GM19239 (cell line): ENCODE results near the gene EXOC4.
"Not testable (repeated sequence)": the region's sequence is repeated elsewhere in the genome, so short reads cannot be mapped to it uniquely, and the experiment has no call there.

Source experiments
- DNase-seq: peaks from one replicate; pipeline ENCODE4 v3.0.0; 2011; ENCODE audit warnings: low spot score; ENCODE audit not compliant: insufficient read length
- FAIRE-seq: peaks from 2 replicates; lab custom pipeline; 2011; peaks lifted over from hg19 to GRCh38; lab: Jason Lieb, UNC

EXOC4 gene

GRCh38 chr7:133252858-133253518 is at the start of gene EXOC4:
Gene EXOC4, plus strand, starts transcription at chr7:133253078.
- DNase-seq (peak; percentile 69), FAIRE-seq (peak; percentile 100)

- DNase-seq (no peak), FAIRE-seq (no peak)
Observed at GRCh38 chr7:133203490-133203889, 49.4 kb upstream of the EXOC4 start.

DNA sequence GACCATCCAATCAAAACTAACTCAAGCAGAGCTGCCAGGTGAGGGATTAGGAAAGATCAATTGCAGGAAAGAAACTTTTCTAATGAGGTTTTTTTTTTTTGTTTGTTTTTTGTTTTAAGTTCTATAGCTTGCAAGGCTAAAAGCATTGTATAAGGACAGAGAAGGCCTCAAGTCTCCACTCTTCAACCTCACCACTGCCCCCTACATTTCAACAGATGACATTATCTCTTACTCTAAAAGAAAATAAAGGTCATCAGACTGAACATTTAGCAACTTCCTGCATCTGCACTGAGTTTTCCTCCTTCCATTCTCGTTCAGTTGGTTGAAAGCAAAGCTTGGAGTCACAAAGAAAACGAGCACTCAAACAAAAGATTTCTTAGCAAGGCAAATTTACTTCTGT is 45.2 kb upstream of the EXOC4 start:
- FAIRE-seq, result no peak
- DNase-seq, result no peak

DNA sequence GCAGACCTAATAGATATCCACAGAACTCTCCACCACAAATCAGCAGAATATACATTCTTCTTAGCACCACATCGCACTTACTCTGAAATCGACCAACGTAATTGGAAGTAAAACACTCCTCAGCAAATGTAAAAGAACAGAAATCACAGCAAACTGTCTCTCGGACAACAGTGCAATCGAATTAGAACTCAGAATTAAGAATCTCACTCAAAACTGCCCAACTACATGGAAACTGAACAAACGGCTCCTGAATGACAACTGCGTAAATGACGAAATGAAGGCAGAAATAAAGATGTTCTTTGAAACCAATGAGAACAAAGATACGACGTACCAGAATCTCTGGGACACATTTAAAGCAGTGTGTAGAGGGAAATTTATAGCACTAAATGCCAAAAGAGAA is 42.1 kb upstream of the EXOC4 start:
- FAIRE-seq, DNase-seq: not testable (repeated sequence)

- FAIRE-seq, DNase-seq: not testable (repeated sequence)
Observed at GRCh38 chr7:133213772-133214171, 39.1 kb upstream of the EXOC4 start.

DNA sequence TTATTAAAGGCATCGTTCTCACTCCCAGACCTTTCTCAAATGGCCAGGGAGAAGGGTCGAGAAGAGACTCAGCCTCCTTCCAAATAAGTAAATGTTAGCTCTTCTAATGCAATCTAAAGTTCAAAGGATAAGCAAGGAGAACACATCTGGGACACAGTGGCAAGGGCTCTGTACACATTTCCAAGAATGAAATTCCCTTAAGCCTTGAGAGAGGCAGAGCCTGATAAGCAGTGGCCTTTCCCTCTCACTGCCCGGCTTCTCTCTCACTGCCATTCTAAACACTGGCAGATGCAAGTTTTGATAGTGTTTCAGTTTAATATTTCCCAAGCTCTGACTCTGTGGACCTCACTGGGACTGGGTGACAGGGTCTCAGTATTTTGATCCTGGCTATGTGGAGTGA is 35.1 kb upstream of the EXOC4 start:
- DNase-seq, result no peak
- no peak for FAIRE-seq

GRCh38 chr7:133230591-133231194 is 22.2 kb upstream of the EXOC4 start:
- no peak for FAIRE-seq
- peak; percentile 19 for DNase-seq

DNA sequence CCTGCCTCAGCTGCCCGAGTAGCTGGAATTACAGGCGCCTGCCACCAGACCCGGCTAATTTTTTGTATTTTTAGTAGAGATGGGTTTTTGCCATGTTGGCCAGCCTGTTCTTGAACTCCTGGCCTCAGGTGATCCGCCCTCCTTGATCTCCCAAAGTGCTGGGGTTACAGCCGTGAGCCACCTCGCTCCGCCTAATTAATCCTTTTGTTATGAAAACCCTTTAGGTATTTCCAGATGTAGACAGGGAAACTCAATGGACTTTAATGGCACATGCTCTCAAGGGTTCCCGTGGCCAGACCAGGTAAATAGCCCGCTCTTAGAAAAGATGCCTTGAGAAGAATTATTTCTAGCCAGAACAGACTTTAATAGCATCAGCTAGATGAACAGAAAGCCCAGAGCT is 19.7 kb upstream of the EXOC4 start:
- FAIRE-seq (no peak), DNase-seq (no peak)

GRCh38 chr7:133234961-133235875 is 17.7 kb upstream of the EXOC4 start:
- FAIRE-seq, result no peak

GRCh38 chr7:133237545-133237944 is 15.3 kb upstream of the EXOC4 start:
- FAIRE-seq (no peak), DNase-seq (no peak)

More at GRCh38 chr7:133234961-133235875, 17.7 kb upstream of the EXOC4 start:
- DNase-seq, result no peak

DNA sequence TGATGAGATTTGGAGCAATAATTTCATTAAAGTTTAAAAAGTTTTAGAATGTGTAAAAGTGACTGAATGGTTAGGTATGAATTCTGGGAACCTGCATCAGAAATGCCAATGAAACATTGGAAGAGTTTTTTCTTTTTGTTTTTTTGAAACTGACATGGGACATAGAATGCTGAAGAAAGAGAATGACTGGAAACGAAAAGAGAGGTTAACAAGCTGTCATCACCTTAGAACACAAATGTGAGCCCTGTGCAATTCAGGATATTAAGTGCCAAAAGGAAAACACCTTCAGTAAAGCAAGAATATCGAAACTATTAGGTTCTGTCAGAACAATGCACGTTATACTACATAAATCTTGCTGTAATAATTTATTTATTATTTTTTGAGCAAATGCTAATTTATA is 12.6 kb upstream of the EXOC4 start:
- no peak for DNase-seq
- FAIRE-seq, result no peak

DNA sequence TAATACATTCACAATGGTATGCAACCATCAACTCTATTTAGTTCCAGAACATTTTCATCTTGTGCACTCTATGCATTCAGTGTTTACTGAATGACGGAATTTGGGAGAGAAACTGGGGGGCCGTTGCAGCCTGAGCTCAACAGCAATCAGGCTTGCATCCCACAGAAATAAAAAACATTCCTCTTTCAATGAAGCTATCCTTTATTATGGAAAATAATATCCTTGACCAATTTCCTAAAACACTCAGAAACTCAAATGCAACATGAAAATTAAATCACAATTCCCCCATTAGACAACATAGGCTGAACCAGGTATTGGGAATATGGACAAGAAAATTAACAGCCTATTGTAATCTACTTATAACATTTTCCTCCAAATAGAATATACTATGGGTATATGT is 6.3 kb upstream of the EXOC4 start:
- no peak for FAIRE-seq
- no peak for DNase-seq

GRCh38 chr7:133248901-133249300 is 4.0 kb upstream of the EXOC4 start:
- no peak for FAIRE-seq
- no peak for DNase-seq

- FAIRE-seq (no peak), DNase-seq (no peak)
Observed at GRCh38 chr7:133252506-133252857, 396 bp upstream of the EXOC4 start.

DNA sequence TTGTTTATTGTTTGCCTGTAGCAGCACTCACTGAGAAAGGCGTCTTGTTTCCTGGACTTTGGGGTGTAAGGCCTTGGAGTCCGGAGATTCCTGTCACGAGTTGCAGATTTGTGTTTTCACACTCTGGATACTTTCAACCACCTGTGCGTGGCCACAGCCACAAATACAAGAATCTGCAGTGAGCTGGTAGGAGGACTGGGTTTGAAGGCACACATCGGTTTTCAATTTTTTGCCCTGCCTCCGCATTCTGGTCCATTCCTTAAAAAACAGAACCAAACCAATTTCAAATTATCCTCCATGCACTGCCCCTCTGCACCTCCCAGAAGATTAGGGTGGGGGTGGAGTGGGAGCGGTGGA is 619 bp downstream of the EXOC4 start:
- no peak for DNase-seq
- FAIRE-seq, result peak; percentile 78

DNA sequence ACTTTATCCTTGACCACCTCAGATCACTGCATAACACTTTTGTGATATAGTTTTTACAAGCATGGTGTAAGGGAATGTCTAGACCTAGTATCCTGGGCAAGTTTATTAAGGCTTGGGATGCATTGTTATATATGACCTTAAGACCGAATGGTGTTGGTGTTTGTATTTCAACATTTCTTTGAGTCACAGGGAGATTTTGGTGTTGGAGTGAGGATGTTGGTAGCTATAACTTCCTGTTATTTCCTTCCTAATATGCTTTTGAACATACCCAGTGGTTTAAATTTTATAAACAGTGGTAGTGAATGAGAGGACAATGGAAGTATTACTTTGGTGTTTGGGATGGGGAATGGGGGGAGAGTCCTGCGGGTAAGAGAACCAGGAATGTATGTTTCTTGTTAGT is 2.6 kb downstream of the EXOC4 start:
- no peak for DNase-seq
- no peak for FAIRE-seq

DNA sequence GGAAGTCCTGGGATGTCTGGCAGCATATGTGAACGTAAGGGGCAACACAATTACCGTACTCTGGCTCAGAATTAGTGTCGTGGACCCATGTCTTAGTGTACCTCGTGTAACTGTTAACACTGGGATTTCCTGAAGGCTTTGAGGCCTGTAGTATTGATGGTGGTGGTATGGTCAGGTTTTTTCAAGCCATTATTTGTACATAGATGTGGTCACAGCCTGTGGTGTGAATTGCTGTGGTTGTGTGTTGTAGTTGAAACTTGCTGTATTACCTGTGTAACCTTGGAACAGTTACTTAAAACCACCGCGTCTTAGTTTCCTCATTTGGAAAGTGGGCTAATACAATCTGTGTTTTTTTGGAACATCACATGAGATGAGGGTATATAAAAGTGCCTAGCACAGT is 5.3 kb downstream of the EXOC4 start:
- no peak for FAIRE-seq
- no peak for DNase-seq

GRCh38 chr7:133265821-133266220 is 12.9 kb downstream of the EXOC4 start:
- DNase-seq (no peak), FAIRE-seq (no peak)

GRCh38 chr7:133268355-133268754 is 15.5 kb downstream of the EXOC4 start:
- FAIRE-seq (no peak), DNase-seq (no peak)

DNA sequence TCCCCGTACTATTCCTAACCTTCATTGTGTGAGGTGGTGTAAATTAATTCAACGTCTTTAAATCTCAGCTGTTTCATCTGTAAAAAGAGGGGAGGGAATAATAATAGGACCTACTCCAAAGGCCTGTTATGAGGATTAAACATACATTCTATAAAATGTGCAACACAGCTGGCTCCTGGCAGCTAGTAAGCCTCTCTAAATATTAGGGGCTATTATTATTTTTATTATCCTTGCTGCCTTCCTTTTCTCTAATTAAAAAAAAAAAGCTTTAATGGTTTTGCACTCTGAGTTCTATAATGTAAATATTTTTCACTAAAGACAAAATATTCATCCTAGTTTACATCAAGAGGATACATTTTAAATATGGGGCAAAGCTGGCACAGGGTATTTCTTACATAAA is 19.5 kb downstream of the EXOC4 start:
- no peak for DNase-seq
- no peak for FAIRE-seq

GRCh38 chr7:133273227-133273626 is 20.3 kb downstream of the EXOC4 start:
- no peak for FAIRE-seq
- DNase-seq, result no peak
